NCI-H524 treated with DMSO at 0.1 percent for 48 hours (cell line): ENCODE data around the gene S100A12.
"Not testable (repeated sequence)": the region's sequence is repeated elsewhere in the genome, so short reads cannot be mapped to it uniquely, and the experiment has no call there.

Experiments
- DNase-seq: peaks from one replicate; lab custom pipeline; 2025; lab: John Stamatoyannopoulos, UW

The S100A12 gene

GRCh38 chr1:153375511-153375910 lies at the start of gene S100A12:
S100A12 (minus strand) TSS chr1:153375621; CDS start chr1:153374592, 1,029 bp downstream.
- DNase-seq, result no peak

DNA sequence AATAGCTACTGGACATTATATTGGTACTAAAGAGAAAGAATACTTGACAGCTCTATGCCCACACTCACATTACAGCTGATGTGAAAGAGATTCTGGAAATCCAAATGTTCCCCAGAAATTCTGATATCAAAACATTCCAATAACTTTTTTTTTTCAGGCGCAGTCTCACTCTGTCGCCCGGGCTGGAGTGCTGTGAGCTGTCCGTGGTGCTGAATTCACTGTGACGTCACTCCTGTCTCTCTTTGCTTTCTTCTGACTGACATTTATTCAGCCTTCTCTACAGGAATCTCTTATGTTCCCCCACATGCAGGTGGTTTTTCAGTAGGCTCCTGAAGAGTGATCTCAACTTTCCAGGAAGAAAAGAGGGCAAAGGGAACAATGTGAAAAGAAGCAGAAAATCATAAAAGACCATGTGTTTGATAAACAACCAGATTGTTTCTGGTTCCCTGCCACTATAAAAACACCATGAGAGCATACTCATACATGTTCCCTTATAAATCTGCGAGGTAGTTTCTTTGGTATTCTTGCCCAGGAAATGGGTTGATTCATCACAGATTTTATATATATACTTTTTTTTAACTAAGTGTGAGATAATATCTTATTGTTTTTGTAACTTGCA lies 47.1 kb upstream of the S100A12 start:
- DNase-seq, result no peak

GRCh38 chr1:153420306-153420705 lies 44.9 kb upstream of the S100A12 start:
- no peak for DNase-seq

- not testable (repeated sequence) for DNase-seq
These were observed 44.0 kb upstream of the S100A12 start for GRCh38 chr1:153419436-153419793.

DNA sequence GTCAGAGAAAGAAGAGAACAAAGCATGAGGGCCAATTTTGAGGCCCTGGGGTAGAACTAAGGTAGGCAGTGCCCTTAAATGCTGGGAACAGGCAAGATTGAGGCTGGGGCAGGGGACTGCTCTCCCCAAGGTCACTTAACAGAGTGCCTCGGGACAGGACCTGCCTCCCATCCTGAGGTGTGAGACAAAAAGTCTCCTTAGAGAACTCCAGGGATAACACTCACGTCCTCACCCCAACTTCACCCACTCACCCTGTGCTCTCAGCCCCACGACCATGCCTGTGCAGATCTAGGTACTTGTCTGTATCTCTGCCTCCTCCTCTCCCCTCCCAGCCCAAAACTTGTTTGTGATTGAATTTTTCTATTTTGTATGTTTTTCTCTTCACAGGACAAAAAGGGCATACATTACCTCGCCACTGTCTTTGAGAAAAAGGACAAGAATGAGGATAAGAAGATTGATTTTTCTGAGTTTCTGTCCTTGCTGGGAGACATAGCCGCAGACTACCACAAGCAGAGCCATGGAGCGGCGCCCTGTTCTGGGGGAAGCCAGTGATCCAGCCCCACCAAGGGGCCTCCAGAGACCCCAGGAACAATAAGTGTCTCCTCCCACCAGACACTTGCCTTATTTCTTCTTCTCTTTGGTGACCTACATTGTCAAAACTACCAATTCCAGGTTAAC lies 43.5 kb upstream of the S100A12 start:
- not testable (repeated sequence) for DNase-seq

DNA sequence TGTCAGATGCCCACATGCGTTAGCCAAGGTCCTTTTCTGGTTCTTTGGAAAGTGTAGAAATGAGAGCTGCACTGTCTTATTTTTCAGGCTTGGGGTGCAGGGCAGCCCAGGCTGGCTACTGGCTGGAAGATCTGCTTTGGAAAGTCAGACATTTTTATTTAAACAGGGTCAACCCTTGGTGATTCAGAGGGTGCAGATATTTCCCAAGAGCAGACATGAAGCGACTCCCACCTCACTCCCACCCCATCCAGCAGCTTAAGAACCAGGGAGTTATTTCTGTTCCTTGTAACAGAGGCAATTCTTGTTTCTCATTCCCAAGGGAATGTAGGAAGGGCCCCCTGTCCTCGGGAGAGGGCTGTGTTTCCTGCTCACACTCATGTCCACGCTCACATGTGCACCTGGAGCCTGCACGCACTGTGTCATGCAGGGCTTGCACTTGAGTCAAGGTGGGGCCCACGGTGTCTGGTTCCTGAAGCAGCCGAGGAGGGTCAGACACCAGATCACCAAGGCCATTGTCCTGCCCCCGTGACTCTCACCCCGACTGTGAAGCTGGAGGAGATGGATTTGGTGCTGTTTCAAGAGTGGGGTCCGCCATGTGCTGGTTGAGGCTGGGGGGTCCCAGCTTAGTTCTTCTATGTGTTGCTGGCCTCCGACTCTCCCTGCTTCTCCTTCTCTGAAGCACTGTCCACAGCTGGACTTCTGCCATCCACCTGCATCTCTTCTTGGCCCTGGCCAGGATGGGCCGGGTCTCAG lies 41.9 kb upstream of the S100A12 start:
- no peak for DNase-seq

DNA sequence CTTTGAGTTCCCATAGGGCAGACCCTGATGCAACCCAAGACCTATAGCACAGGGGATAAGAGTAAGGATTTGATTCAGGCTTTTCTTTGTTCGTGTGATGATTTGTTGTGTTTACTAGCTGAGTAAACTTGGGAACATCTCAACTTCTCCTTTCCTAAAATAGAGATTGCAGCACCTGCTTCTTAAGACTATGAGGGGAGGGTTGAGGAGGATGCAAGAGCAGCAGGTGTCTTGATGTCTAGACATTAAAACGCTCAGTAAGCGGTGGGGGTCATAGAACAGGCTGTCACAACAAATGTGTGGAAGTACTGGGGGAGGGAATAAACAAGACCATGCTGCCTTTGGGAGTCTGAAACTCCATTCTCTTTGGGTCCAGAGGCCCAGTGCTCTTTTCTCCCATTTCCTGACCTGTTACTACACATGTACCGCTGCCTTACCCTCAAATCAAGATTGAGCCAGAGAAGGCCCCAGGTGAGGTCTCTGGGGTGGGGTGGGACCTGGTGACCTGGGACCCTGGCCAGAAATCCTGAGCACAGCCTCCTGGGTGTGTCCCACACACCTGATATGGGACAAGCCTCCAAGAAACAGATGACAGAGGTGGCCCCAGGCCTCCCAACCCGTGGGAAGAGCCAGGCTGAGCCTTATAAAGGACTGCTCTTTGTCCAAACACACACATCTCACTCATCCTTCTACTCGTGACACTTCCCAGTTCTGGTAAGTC lies 40.6 kb upstream of the S100A12 start, which contains the start of gene S100A7A:
Gene S100A7A (plus strand): TSS at position 671 of the 721 bp plus-strand sequence. CDS start 1,563 bp downstream, outside the sequence.
- DNase-seq, result no peak

DNA sequence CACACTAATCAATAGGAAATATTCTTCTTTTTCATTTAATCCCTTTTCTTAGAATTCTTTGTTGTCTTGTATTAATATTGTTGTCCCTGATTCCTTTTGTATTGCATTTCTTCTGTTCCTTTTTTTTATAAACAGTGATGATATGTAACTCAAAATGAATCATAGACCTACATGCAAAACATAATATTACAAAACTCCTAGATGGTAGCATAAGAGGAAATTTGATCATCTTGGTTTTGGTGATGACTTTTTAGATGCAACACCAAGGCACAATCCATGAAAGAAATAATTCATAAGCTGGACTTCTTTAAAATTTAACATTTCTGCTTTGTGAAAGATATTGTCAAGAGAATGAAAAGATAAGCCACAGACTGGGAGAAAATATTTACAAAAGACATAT lies 38.5 kb upstream of the S100A12 start:
- not testable (repeated sequence) for DNase-seq

- not testable (repeated sequence) for DNase-seq
These were observed 31.9 kb upstream of the S100A12 start for GRCh38 chr1:153407274-153407673.

DNA sequence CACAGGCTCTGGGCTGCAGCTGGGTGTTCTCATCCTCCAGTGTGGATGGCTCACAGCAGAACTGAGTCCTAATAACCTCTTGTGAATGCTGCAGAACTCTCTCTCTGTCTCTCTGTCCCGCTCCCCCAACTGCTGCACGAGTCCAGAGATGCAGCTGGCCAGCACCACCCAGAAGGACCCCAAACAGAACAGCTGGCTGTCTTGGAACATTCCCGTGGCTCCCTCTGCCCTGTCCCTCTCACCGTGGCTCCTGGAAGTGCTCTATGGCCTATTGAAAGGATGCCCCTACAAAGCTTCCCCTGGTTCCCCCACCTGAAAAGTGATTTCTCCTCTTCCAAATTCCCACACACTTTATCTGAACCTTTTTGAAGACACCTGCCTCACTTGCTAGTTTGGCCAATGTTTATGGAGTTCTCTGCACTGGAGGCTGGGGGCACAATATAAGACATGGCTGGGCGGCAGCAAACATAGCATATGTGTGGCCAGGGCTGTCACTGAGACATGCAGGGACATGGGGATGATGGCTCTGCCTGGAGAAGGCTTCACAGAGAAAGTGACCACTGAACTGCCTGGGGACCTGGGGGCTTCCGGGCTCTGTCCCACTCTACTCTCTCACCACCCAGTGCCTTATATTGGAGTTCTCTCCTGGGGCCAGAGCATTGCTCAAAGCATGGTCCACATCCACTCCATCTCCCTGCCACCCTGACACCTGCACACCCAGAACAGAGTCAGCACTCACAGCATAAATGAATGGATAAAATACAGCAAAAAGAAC lies 30.6 kb upstream of the S100A12 start:
- DNase-seq, result not testable (repeated sequence)

- DNase-seq, result no peak
These were observed 29.3 kb upstream of the S100A12 start for GRCh38 chr1:153404768-153405167.

GRCh38 chr1:153404086-153404635 lies 28.7 kb upstream of the S100A12 start:
- DNase-seq, result no peak

DNA sequence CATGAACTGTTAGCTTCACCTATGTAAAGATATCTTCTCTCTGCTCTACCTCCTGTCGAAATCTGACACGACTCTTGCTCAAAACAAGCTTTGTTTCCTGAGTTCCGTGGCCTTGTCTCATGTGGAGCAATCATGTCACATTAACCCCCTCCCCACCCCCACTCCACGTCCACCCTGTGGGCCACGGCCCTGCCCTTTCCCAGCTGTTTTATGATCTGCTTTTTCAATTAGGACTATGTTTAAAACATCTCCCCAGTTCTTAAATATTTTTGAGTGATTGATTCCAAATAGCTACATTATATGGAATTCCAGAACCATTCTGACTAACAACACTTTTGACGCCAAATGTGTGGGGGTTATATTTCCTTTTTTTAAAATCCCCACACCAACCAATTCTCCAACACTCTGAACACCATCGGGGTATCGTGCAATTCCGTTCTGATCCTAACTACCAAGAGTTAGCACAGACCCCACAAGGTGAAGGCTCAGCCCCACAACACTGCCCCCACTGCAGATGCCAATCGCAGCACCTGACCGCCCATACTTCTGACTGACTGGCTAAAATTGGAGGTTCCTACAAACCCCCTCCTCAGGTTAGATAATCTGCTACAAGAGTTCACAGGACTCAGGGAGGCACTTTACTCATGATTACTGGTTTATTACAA lies 28.1 kb upstream of the S100A12 start:
- DNase-seq, result no peak

- DNase-seq, result no peak
These were observed 26.8 kb upstream of the S100A12 start for GRCh38 chr1:153402226-153402625.

GRCh38 chr1:153401461-153401860 lies 26.0 kb upstream of the S100A12 start:
- DNase-seq, result no peak

DNA sequence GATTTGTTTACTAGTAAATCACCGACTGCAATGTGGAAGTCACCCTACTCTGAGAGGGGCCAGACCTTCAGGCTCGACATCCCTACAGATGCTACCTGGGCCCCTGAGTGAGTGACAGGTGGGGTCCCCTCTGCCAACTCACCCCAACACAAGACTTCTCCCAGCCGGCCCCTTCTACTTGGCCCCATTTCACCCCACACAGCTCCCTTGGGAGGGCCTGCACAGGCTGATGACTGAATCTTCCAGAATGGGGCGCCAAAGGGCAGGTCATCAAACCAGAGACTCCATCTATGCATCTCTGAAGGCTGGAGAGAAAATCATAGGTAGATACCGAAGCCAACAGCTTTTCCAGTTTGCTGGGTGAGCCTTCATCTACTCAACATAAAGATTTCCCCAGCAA lies 24.8 kb upstream of the S100A12 start:
- no peak for DNase-seq

DNA sequence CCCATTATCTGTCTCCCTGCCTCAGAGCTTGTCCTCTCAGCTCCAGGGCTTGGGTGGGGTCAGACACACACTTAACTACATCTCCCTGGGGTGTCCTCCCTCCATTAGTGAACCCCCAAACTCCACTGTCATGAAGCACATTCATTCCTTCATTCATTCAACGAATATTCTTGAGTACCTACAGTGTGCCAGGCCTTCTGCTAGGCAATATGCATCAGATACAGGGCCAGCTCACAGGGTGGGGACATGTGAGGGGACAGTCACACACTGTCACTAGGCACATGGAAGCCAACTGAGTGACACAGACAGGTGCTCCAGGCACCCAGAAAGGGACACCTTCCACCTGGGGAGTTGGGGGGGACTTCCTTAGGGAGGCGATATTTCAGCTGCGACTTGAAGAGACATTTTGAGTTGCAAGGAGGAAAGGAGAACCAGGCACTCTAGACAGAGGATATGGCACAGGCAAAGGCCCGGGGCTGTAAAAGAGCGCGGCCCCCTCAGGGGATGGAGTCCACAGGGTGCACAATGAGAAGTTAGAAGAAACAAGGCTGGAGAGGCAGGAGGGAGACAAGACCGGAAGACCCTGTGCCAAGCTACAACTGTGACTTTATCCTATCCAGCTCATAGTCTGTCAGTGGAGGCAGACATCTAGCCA lies 24.1 kb upstream of the S100A12 start:
- no peak for DNase-seq

- no peak for DNase-seq
These were observed 22.7 kb upstream of the S100A12 start for GRCh38 chr1:153397924-153398651.
